Stimulated activated CD8-positive, alpha-beta memory T cell treated with anti-CD3 and anti-CD28 coated beads, Interleukin-15, amount 100 ng/mL, for 4 hours (primary cell): ENCODE results near the gene MMP15.
"Not testable (repeated sequence)": the region's sequence is repeated elsewhere in the genome, so short reads cannot be mapped to it uniquely, and the experiment has no call there.

Experiments used
- DNase-seq, 2 donors: peaks; one replicate each; pipeline ENCODE4 v3.0.0-alpha.2; 2020; ENCODE audit warnings: low read depth in 2 of 2

Gene MMP15

DNA sequence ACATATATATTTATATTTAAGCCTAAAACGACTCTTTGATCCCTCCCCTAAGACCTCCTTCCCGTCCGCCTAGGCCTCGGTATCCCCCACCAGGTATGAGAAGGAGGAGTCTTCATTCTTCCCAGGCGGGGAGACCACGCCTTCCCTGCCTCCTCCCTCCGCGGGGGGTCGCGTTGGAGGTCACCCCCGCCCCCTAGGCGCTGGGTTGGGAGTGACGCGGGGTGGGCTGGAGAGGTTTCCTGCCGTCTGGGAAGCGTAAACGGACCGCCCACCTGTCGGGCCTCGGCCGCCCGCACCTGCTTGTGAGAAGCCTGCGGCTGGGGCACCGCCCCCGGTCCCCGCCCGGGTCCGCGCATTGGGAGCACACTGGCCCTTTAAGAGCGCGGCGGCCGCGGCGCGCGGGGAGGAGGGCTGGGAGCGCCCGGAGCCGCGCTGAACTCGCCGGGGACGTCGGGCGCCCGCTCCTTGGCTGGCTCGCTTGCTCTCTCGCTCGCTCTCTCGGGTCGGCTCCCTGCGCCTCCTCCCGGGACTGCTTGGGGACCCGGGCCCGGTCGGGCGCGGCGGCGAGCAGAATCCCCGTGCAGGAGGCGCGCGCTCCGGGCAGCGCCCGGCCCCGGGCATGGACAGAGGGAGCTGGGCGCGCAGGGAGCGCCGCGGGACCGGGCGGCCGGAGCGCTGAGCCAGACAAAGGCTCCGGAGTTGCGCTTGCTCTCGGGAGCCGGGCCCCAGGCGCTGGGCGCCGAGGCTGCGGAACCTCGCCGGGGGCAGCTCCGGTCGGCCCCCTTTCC, at the start of gene MMP15:
MMP15 (plus strand) TSS at position 404 of the 788 bp plus-strand sequence. CDS start 597 bp downstream, outside the sequence.
- DNase-seq = peak; percentile 32 to 46

DNA sequence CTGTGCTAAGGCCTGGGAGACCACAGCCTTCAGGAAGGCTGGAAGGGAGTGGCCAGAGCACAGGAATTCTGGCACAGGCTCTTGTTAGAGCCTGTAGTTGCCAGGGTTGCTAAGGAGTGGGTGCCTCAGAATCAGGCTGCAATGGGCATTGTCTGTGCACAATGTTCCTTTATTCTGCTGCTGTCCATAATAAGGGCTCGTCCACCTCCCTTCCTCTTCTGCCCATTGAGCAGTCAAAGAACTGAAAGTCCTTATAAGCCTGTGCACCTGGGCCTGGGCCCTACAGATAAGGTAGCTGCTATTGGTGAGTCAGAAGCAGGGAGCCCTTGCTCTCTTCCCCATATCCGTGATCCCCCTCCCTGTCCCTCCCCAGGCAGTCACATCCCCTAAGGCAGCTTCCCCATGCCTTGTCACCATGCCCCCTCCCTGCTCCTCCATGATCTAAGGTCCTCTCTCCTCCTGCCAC, 49.2 kb upstream of the MMP15 start:
- DNase-seq = no peak

DNA sequence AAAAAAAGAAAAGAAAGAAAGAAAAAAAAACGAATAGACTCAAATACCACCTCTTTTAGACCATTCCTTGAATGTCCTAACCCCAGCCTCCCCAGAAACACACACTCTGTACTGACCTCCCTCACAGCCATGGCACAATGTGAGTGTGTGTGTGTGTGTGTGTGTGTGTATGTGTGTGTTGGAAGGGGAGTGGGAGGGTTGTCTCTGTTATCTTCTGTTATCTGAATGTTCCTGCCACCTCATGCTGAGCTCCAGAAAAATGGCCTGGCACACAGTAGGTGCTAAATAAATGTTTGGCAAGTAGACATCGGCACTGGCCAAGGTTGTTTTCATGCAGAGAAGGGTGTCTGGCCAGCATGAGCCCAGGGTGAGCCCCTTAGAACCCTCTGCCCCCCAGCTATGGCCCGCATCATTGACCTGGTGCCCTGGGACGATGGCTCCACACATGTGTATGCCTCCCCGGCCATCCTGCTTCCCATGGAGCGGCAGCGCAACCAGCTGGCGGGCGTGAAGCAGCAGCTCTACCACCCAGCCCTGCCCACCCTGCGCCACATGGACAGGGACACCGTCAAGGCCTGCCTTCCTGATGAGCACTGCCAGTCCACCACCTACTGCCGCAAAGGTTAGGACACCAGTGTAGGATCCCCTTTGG, 48.0 kb upstream of the MMP15 start:
- no peak for DNase-seq

GRCh38 chr16:57978070-57978465, 47.5 kb upstream of the MMP15 start:
- not testable (repeated sequence) for DNase-seq

GRCh38 chr16:57979006-57979585, 46.5 kb upstream of the MMP15 start:
- no peak for DNase-seq

DNA sequence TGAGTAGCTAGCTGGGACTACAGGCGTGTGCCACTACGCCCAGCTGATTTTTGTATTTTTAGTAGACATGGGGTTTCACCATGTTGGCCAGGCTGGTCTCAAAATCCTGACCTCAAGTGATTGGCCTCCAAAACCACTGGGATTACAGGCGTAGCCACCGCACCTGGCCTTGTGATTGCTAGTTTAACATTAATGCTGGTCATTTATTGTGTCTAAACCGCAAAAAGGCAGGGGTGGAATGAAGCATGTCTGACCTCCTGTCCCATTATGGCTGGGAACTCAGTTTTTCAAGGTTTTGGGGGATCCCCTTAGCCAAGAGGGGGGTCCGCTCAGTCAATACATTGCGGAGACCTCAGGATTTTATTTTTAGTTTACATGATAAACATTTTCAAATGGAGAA, 43.9 kb upstream of the MMP15 start:
- no peak for DNase-seq

- DNase-seq = no peak
Observed at GRCh38 chr16:57982385-57982784, 43.2 kb upstream of the MMP15 start.

- DNase-seq = peak; percentile 80 to 86
Observed at GRCh38 chr16:57984443-57985203, 40.9 kb upstream of the MMP15 start.

GRCh38 chr16:57985204-57986181, 40.1 kb upstream of the MMP15 start:
- no peak for DNase-seq

DNA sequence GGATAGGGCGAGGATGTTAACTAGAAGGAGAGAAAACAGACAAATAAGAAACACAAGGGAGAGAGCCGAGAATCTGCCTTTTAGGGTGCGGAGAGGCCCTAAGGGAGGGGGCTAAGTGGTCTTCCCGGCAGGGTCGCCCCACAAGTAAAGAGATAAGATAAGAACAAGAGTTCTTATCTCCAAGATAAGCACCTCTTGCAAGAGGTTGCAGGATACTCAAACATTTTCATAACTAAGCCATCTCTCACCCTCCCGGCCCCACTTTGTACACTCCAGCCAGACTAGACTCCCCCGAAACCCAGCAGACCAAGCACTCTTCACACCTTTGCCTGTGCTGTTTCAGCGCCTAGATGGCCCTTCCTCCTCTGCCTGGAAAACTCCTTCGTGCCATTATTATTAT, 39.4 kb upstream of the MMP15 start:
- no peak for DNase-seq

DNA sequence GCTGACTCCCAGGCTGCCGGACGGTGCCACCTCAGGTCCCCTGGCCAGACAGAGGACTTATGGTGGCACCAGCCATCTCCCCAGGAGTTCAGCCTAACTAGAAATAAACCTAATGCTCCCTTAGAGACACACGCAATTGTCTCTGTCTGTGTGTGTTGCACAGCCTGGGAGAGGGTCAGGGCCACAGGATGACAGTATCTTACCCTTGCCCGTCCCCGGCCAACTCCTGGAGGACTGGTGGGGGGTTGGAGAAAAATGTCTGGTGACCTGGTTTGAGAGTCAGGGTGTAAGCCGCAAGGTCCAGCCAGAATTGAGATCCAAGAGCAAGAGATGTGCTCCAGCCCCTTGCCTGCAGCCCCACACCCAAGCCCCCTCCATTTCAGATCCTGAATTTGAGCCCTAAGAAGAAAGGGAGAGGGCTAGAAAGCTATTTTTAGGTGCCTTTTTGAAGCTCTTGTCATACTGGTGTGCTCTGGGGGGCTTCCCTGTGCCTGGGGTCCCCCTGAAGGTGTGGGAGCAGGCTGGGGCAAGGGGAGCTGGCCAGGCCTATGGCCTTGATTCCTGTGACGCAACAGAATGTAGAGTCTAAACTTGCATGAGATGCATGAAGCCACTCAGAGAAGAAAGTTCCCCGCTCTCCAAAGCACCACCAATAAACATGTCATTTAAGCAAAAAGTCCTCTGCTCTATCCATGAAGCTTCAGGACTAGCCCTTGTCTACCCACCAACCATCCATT, 37.9 kb upstream of the MMP15 start:
- no peak for DNase-seq

- no peak for DNase-seq
Observed at GRCh38 chr16:57988929-57989328, 36.6 kb upstream of the MMP15 start.

DNA sequence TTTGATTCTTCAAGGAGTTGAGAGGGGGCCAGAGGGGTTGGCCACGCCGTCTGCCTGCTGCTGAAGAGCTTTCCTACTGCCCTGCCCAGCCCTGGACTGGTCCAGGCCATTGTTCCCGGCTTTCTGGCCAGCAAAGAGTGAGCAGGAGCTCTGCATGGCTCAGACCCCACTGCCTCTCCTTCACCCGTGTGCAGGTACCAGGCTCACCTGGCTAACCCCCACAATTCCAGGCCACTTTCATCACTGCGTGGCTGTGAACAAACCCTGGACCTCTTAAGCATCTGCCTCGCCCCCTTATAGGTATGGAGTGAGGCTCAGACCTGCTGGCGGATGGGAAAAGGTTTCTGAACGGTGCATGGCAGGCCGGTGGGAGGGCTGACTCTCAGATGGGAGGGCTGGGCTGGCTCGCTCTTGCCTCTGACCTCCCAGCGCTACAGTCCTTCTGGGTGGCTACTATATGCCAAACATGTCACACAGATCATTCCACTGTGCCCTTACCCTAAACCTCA, 33.9 kb upstream of the MMP15 start:
- DNase-seq = no peak

- no peak for DNase-seq
Observed at GRCh38 chr16:57992084-57992483, 33.5 kb upstream of the MMP15 start.

GRCh38 chr16:57993438-57993837, 32.1 kb upstream of the MMP15 start:
- DNase-seq = no peak

GRCh38 chr16:57993897-57994296, 31.7 kb upstream of the MMP15 start:
- DNase-seq = no peak

DNA sequence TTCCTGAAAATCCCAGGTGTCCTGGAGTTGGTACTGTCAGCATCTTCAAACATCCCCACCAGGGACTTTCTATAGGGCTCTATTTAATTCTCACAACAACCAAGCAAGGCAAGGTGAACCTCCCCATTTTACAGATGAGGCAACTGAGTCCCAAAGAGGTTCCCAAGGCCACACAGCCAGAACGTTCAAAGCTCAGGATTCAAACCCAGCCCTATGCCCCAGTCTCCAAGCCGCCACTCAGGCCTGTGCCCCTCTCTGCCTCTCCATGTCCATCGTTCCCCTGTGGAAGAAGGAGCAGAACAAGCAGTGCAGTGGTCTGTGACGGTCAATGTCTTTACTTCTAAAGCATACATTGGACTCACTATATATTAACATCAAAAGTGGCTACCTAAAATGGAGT, 31.2 kb upstream of the MMP15 start:
- DNase-seq = no peak

GRCh38 chr16:57994778-57995177, 30.8 kb upstream of the MMP15 start:
- no peak for DNase-seq

- DNase-seq = no peak
Observed at GRCh38 chr16:57995721-57996405, 29.7 kb upstream of the MMP15 start.
